ENCODE measurements around the gene PKD2.
"Not testable (repeated sequence)": the region's sequence is repeated elsewhere in the genome, so short reads cannot be mapped to it uniquely, and the experiment has no call there.

Gene PKD2

GRCh38 chr4:87989765-87990164, 17.7 kb upstream of the PKD2 start:
- DNase-seq, result no peak

- DNase-seq, result no peak
Observed at GRCh38 chr4:87995435-87995834, 12.0 kb upstream of the PKD2 start.

- DNase-seq, result not testable (repeated sequence)
Observed at GRCh38 chr4:87999191-87999691, 8.2 kb upstream of the PKD2 start.

GRCh38 chr4:88001871-88002270, 5.6 kb upstream of the PKD2 start:
- DNase-seq, result no peak

- DNase-seq, result no peak
Observed at GRCh38 chr4:88002786-88003185, 4.6 kb upstream of the PKD2 start.

GRCh38 chr4:88003261-88003660, 4.2 kb upstream of the PKD2 start:
- no peak for DNase-seq

- no peak for DNase-seq
Observed at GRCh38 chr4:88005076-88005475, 2.4 kb upstream of the PKD2 start.

GRCh38 chr4:88005946-88006345, 1.5 kb upstream of the PKD2 start:
- DNase-seq, result no peak

GRCh38 chr4:88006956-88007303, 505 bp upstream of the PKD2 start:
- peak in 1 of 2 donors; percentile 1 for DNase-seq

- peak; percentile 2 to 3 for DNase-seq
Observed at GRCh38 chr4:88008122-88008742, 797 bp downstream of the PKD2 start.

GRCh38 chr4:88008743-88009171, 1.3 kb downstream of the PKD2 start:
- DNase-seq, result no peak

GRCh38 chr4:88009871-88010270, 2.4 kb downstream of the PKD2 start:
- no peak for DNase-seq

GRCh38 chr4:88010966-88011365, 3.5 kb downstream of the PKD2 start:
- DNase-seq, result no peak

GRCh38 chr4:88012647-88013046, 5.2 kb downstream of the PKD2 start:
- DNase-seq, result no peak

- no peak for DNase-seq
Observed at GRCh38 chr4:88014386-88014905, 7.0 kb downstream of the PKD2 start.

GRCh38 chr4:88015659-88016295, 8.3 kb downstream of the PKD2 start:
- DNase-seq, result no peak

- DNase-seq, result no peak
Observed at GRCh38 chr4:88017516-88018297, 10.3 kb downstream of the PKD2 start.

- DNase-seq, result no peak
Observed at GRCh38 chr4:88018466-88018865, 11.0 kb downstream of the PKD2 start.

- DNase-seq, result no peak
Observed at GRCh38 chr4:88021824-88022223, 14.4 kb downstream of the PKD2 start.

- DNase-seq, result no peak
Observed at GRCh38 chr4:88022289-88022688, 14.9 kb downstream of the PKD2 start.

GRCh38 chr4:88025868-88026661, 18.6 kb downstream of the PKD2 start:
- not testable (repeated sequence) for DNase-seq
